B cell (primary cell): ENCODE data around the gene VWA8. TPM values are rescaled to one million over a fixed set of nuclear protein-coding genes. Genes with fewer than 3 reads are reported as not detected.

Source experiments
- ATAC-seq: fragments of 200-7000 bp; cut with Tn5 transposase; one replicate; pipeline ENCODE4 v1.10.0; 2021; ENCODE audit warnings: low read depth, mild to moderate bottlenecking, moderate number of reproducible peaks, moderate library complexity
- CTCF ChIA-PET: fragments of 350-600 bp; sonication (Branson Sonifier 250); formaldehyde crosslinking; loops from one replicate; lab custom pipeline; 2021; ENCODE audit warnings: antibody characterized with exemption, inconsistent platforms; lab: Charles Lee
- POLR2A ChIA-PET: fragments of 350-600 bp; sonication (Branson Sonifier 250); formaldehyde crosslinking; loops from one replicate; lab custom pipeline; 2021; ENCODE audit warnings: antibody characterized with exemption; lab: Charles Lee
- DNase-seq: peaks from one replicate; pipeline ENCODE4 v3.0.0; 2013
- H2AFZ ChIP-seq: 2 replicates; pipeline ENCODE4 v1.6.1; 2012; ENCODE audit warnings: mild to moderate bottlenecking, low read depth, low read length; ENCODE audit not compliant: insufficient read depth, poor library complexity, severe bottlenecking
- H3K27ac ChIP-seq, 2 donors: 1 replicate in 1 of 2; 2 replicates in 1 of 2; pipeline ENCODE4 v1.5.1; 2012 to 2013; ENCODE audit warnings: low read length in 2 of 2, mild to moderate bottlenecking in 2 of 2, moderate library complexity in 1 of 2
- H3K27me3 ChIP-seq, 4 experiments: fragments of 200-600 bp in 1 of 4; sonication (generic) in 1 of 4; replicated peaks in 1 of 4; 1 replicate in 2 of 4; 2 replicates in 2 of 4; pipeline versions ENCODE4 v1.6.1 to v1.7.0; 2013 to 2016; ENCODE audit warnings: low read length in 3 of 4, mild to moderate bottlenecking in 2 of 4, mixed read lengths in 1 of 4, moderate library complexity in 1 of 4; ENCODE audit not compliant: insufficient read depth in 4 of 4, control insufficient read depth in 3 of 4; ENCODE audit errors: control extremely low read depth in 1 of 4
- H3K36me3 ChIP-seq, 2 experiments: replicated peaks in 1 of 2; 1 replicate in 1 of 2; 2 replicates in 1 of 2; pipeline versions ENCODE4 v1.6.1 to v1.7.1; 2013; ENCODE audit warnings: low read length in 1 of 2; ENCODE audit not compliant: insufficient read depth in 2 of 2, control insufficient read depth in 1 of 2; ENCODE audit errors: control extremely low read depth in 1 of 2, extremely low read depth in 1 of 2
- H3K4me1 ChIP-seq, 2 donors: fragments of 200-600 bp in 1 of 2; sonication (generic) in 1 of 2; 1 replicate in 1 of 2; 2 replicates in 1 of 2; pipeline versions ENCODE4 v1.5.1 to v1.6.1; 2013 to 2017; ENCODE audit warnings: low read length in 2 of 2; ENCODE audit not compliant: control insufficient read depth in 2 of 2, insufficient read depth in 2 of 2
- H3K4me2 ChIP-seq: replicated peaks from 2 replicates; pipeline ENCODE3; 2012; ENCODE audit warnings: mild to moderate bottlenecking, low read depth, low read length; ENCODE audit not compliant: poor library complexity, severe bottlenecking
- H3K4me3 ChIP-seq, 5 experiments: fragments of 200-600 bp in 1 of 5; sonication (generic) in 1 of 5; 1 replicate in 3 of 5; 2 replicates in 2 of 5; pipeline versions ENCODE4 v1.5.1 to v1.7.0; 2011 to 2016; ENCODE audit warnings: low read length in 4 of 5, mild to moderate bottlenecking in 4 of 5, low read depth in 2 of 5, control low read depth in 1 of 5, moderate library complexity in 1 of 5; ENCODE audit not compliant: insufficient read depth in 1 of 5; ENCODE audit errors: control extremely low read depth in 1 of 5, extremely low read depth in 1 of 5
- H3K79me2 ChIP-seq: fragments of 200-600 bp; sonication (generic); one replicate; pipeline ENCODE4 v1.6.0; 2016; ENCODE audit warnings: low read length; ENCODE audit not compliant: control insufficient read depth, insufficient read depth
- H3K9ac ChIP-seq: fragments of 200-600 bp; sonication (generic); 2 replicates; pipeline ENCODE4 v1.6.1; 2017; ENCODE audit warnings: mild to moderate bottlenecking, low read length, moderate library complexity
- H3K9me3 ChIP-seq, 3 donors: one replicate each; pipeline versions ENCODE4 v1.6.1 to v1.7.1; 2013; ENCODE audit warnings: low read length in 2 of 3; ENCODE audit not compliant: control insufficient read depth in 2 of 3, insufficient read depth in 1 of 3; ENCODE audit errors: control extremely low read depth in 1 of 3
- H4K20me1 ChIP-seq: 2 replicates; pipeline ENCODE4 v1.6.0; 2012; ENCODE audit warnings: mild to moderate bottlenecking, low read length; ENCODE audit not compliant: insufficient read depth, control insufficient read depth, poor library complexity, severe bottlenecking
- H3K27ac Mint-ChIP-seq: one replicate; pipeline ENCODE4 v1.8.0; 2021; ENCODE audit warnings: mixed read lengths
- H3K27me3 Mint-ChIP-seq: one replicate; pipeline ENCODE4 v1.8.0; 2021; ENCODE audit warnings: mixed read lengths
- H3K4me1 Mint-ChIP-seq: one replicate; pipeline ENCODE4 v1.8.0; 2021; ENCODE audit warnings: mixed read lengths
- H3K4me3 Mint-ChIP-seq: one replicate; pipeline ENCODE4 v1.8.0; 2021; ENCODE audit warnings: mixed read lengths
- H3K9me3 Mint-ChIP-seq: one replicate; pipeline ENCODE4 v1.8.0; 2022; ENCODE audit warnings: mixed read lengths; ENCODE audit not compliant: insufficient read depth
- CTCF ChIP-seq: fragments of 200-600 bp; IDR thresholded peaks from one replicate; pipeline ENCODE4 v1.8.0; 2022; ENCODE audit warnings: antibody characterized with exemption, mild to moderate bottlenecking
- EZH2 ChIP-seq: IDR thresholded peaks from 2 replicates; pipeline ENCODE4 v1.6.1; 2012; ENCODE audit warnings: borderline replicate concordance, low read depth, mild to moderate bottlenecking, moderate library complexity, low read length; ENCODE audit not compliant: insufficient read depth, poor library complexity, severe bottlenecking
- WGBS: methylation state at CpG from one replicate; pipeline ENCODE4 v1.1.5; 2013; ENCODE audit warnings: missing lambda C conversion rate; ENCODE audit not compliant: insufficient coverage; 5-methylcytosine and 5-hydroxymethylcytosine counted together
- intact Hi-C: fragments of 100-400 bp; cut with micrococcal nuclease; formaldehyde crosslinking; loops from one replicate; pipeline ENCODE4 v1.10.0; 2022
- polyA plus RNA-seq: library from polyadenylated mRNA; depleted of rRNA; stranded (reverse); fragments of >200 nt; gene quantifications from 2 replicates; pipeline ENCODE4 v1.2.3, GENCODE V29; 2012
- total RNA-seq, 2 donors: library from RNA; stranded (reverse); fragments of 120-200 nt in 1 of 2; gene quantifications; 1 replicate in 1 of 2; 2 replicates in 1 of 2; pipeline versions ENCODE4 v1.2.3 to v1.2.4, GENCODE V29; 2013 to 2022

VWA8 gene
- total and polyA plus RNA-seq, 2 donors (not counting 1 experiment from before 2014, with no cell fraction given), result 6.0 to 19.7 TPM

DNA sequence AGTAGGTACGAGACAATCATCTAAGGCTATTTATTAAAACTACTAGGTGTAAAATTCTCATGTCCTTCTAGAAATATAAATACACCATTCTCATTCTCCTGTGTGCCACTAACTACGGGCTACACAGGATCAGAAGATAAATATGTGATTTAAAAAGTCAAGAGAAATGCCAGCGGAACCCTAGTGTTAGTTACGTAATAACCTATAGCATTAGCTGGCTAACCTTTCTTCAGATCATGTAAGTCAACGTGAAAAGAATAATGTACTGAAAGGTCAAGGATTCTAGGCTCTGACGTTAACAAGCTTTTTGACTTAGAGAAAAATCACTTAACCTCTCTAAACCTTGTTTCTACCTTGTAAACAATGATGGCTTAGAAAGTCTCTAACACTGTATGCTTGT lies 381.7 kb downstream of the VWA8 start:
- no peak overlapping the region for H3K27ac Mint-ChIP-seq
- Histone ChIP-seq H3K79me2 (no peaks in the 10 kb centered on the region), H2AFZ (no peak overlapping the region), H3K4me2 (no peak overlapping the region), H3K36me3 (peaks cover 0 to 4% of the 10 kb centered on the region in 2 experiments), H3K27me3 (no peaks in the 10 kb centered on the region), H3K9me3 (no peaks in the 10 kb centered on the region), H3K4me3 (no peak overlapping the region), H3K27ac (no peak overlapping the region), H3K9ac (no peak overlapping the region), H4K20me1 (no peaks in the 10 kb centered on the region), H3K4me1 (no peaks in the 10 kb centered on the region)
- TF ChIP-seq CTCF, result no peak
- TF ChIP-seq EZH2, result no peak
- H3K9me3 Mint-ChIP-seq, result no peaks in the 10 kb centered on the region
- ChIA-PET POLR2A (no interaction called here), CTCF (interaction anchor here (0.7 kb wide), 1 partner anchor 24 kb away, joined by 3 read pairs; no protein-coding TSS in a partner anchor)
- no peaks in the 10 kb centered on the region for H3K27me3 Mint-ChIP-seq
- WGBS, result 100% methylated on average over 2 of the region's 6 CpGs
- no peaks in the 10 kb centered on the region for H3K4me1 Mint-ChIP-seq
- ATAC-seq (no peak), DNase-seq (no peak)
- H3K4me3 Mint-ChIP-seq, result no peak overlapping the region
- intact Hi-C loops, result no loop called here

DNA sequence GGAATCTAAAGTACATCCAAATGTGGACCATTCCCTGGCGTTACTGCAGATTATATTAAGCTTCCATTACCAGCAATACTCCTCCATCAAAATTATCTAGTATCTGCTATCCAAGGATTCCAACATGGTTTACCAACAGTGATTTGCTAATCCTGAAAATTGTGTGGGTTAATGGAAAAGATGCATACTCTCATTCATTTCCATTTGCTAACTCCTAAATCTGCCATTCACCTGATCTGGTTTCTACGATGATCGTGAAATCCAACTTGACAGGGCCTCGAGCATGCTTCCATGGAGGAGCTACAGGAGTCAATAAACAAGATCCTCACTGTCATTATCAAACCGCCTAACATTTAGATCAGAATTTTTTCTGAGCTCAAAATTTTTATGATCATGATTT lies 382.5 kb downstream of the VWA8 start:
- Histone ChIP-seq H3K4me3 (no peak overlapping the region), H3K36me3 (peaks cover 0 to 3% of the 10 kb centered on the region in 2 experiments), H3K4me1 (no peaks in the 10 kb centered on the region), H3K27me3 (no peaks in the 10 kb centered on the region), H3K9me3 (no peaks in the 10 kb centered on the region), H3K27ac (no peak overlapping the region), H4K20me1 (no peaks in the 10 kb centered on the region), H2AFZ (no peak overlapping the region), H3K9ac (no peak overlapping the region), H3K79me2 (no peaks in the 10 kb centered on the region), H3K4me2 (no peak overlapping the region)
- DNase-seq (no peak), ATAC-seq (no peak)
- H3K27ac Mint-ChIP-seq, result no peak overlapping the region
- 93% methylated on average over 3 of the region's 5 CpGs for WGBS
- CTCF ChIA-PET, result no interaction called here
- H3K4me3 Mint-ChIP-seq, result no peak overlapping the region
- POLR2A ChIA-PET, result no interaction called here
- no peaks in the 10 kb centered on the region for H3K9me3 Mint-ChIP-seq
- no peaks in the 10 kb centered on the region for H3K27me3 Mint-ChIP-seq
- TF ChIP-seq EZH2 (no peak), CTCF (no peak)
- intact Hi-C loops, result no loop called here
- no peaks in the 10 kb centered on the region for H3K4me1 Mint-ChIP-seq
